ENCODE results near the gene TFCP2L1. TPM values are rescaled to one million over a fixed set of nuclear protein-coding genes. Genes with fewer than 3 reads are reported as not detected.

The TFCP2L1 gene
- total RNA-seq, 1 experiment from 2014 or later = 1.8 TPM

- Histone ChIP-seq H3K56ac (ENCODE audit: insufficient read length, low read depth, low read length) (no peak overlapping the region), H3K9ac (ENCODE audit: extremely low read depth, insufficient read length, low read length) (no peak overlapping the region), H2BK20ac (ENCODE audit: low read depth, low read length, poor library complexity, severe bottlenecking) (no peak overlapping the region), H3K27ac (ENCODE audit: insufficient read length, low read depth, low read length) (no peak overlapping the region), H4K20me1 (ENCODE audit: control insufficient read depth, insufficient read depth, insufficient read length) (no peaks in the 10 kb centered on the region), H3K4me1 (ENCODE audit: insufficient read depth, low read length) (no peaks in the 10 kb centered on the region), H3K4me2 (ENCODE audit: insufficient read depth, insufficient read length, low read length) (no peak overlapping the region), H2BK12ac (ENCODE audit: insufficient read length, low read depth, low read length) (no peak overlapping the region), H3K14ac (ENCODE audit: insufficient read depth, low read length) (no peak overlapping the region), H3K9me3 (ENCODE audit: control insufficient read depth, low read depth, low read length) (no peaks in the 10 kb centered on the region), H2BK15ac (ENCODE audit: low read depth, low read length) (no peak overlapping the region; the same call in 1 of the 2 replicates), H2BK5ac (ENCODE audit: insufficient read length, low read length) (no peak overlapping the region), H2AFZ (ENCODE audit: low read length) (no peak overlapping the region), H3K18ac (ENCODE audit: insufficient read length, low read depth, low read length) (no peak overlapping the region), H3K27me3 (ENCODE audit: insufficient read depth, low read length) (no peaks in the 10 kb centered on the region), H4K91ac (ENCODE audit: insufficient read length, low read depth, low read length) (no peak overlapping the region), H3K79me1 (ENCODE audit: insufficient read depth, low read depth, low read length, poor library complexity, severe bottlenecking) (no peaks in the 10 kb centered on the region), H3K4ac (ENCODE audit: low read depth, low read length) (no peak overlapping the region), H3K23me2 (ENCODE audit: insufficient read length, low read depth, low read length, poor library complexity, severe bottlenecking) (no peaks in the 10 kb centered on the region), H4K5ac (ENCODE audit: insufficient read length, low read depth, low read length) (no peak overlapping the region), H2AK5ac (ENCODE audit: insufficient read length, low read length) (no peak overlapping the region), H3K79me2 (ENCODE audit: insufficient read depth, low read length) (no peaks in the 10 kb centered on the region), H3T11ph (ENCODE audit: low read length) (no peak overlapping the region), H2BK120ac (ENCODE audit: low read depth, low read length, poor library complexity, severe bottlenecking) (no peak overlapping the region), H3K23ac (ENCODE audit: insufficient read length, low read depth, low read length) (no peak overlapping the region), H4K8ac (replicated peaks; ENCODE audit: insufficient read length, low read depth, low read length) (no peak overlapping the region)
- Mint-ChIP-seq H3K4me1 (no peaks in the 10 kb centered on the region), H3K27ac (no peak overlapping the region), H3K4me3 (no peak overlapping the region), H3K27me3 (ENCODE audit: low read depth) (peaks cover 8% of the 10 kb centered on the region), H3K36me3 (ENCODE audit: insufficient read depth in 1 of 3, low read depth in 3 of 3) (no peaks in the 10 kb centered on the region), H3K9me3 (no peaks in the 10 kb centered on the region)
- no peak for TF ChIP-seq CTCF (conservative IDR thresholded peaks at IDR 0.05)
- WGBS (ENCODE audit: extremely low coverage, insufficient read length, low lambda C conversion rate) = no CpG with 5 or more reads among the region's 3 CpGs
- no peak for DNase-seq
These were observed 11.9 kb downstream of the TFCP2L1 start for GRCh38 chr2:121273116-121273515.

Measured in H9 (cell line).